Fibroblast of lung (primary cell): Measurements from ENCODE around the gene CDKAL1. TPM values are rescaled to one million over a fixed set of nuclear protein-coding genes. Genes with fewer than 3 reads are reported as not detected.
"Not testable (repeated sequence)": the region's sequence is repeated elsewhere in the genome, so short reads cannot be mapped to it uniquely, and the experiment has no call there.

Experiments
- DNase-seq, 2 donors: peaks; one replicate each; pipeline versions ENCODE4 v3.0.0 to v3.0.0-alpha.2; 2010; ENCODE audit warnings: low read depth in 2 of 2
- H2AFZ ChIP-seq: 2 replicates; pipeline ENCODE4 v1.5.1; 2012; ENCODE audit warnings: low read length, control low read depth, inconsistent platforms
- H3K27ac ChIP-seq: 2 replicates; pipeline ENCODE4 v1.5.1; 2011; ENCODE audit warnings: low read length, control low read depth; ENCODE audit not compliant: insufficient read depth
- H3K27me3 ChIP-seq: 2 replicates; pipeline ENCODE4 v1.5.1; 2011; ENCODE audit warnings: mild to moderate bottlenecking, low read length; ENCODE audit not compliant: control insufficient read depth, insufficient read depth
- H3K36me3 ChIP-seq: 2 replicates; pipeline ENCODE4 v1.5.1; 2011; ENCODE audit warnings: low read length; ENCODE audit not compliant: control insufficient read depth, insufficient read depth
- H3K4me1 ChIP-seq: 2 replicates; pipeline ENCODE4 v1.5.1; 2011; ENCODE audit warnings: low read length; ENCODE audit not compliant: control insufficient read depth, insufficient read depth; ENCODE audit errors: extremely low read depth
- H3K4me2 ChIP-seq: 2 replicates; pipeline ENCODE4 v1.5.1; 2011; ENCODE audit warnings: low read length, control low read depth; ENCODE audit not compliant: insufficient read depth; ENCODE audit errors: extremely low read depth
- H3K4me3 ChIP-seq, 4 experiments: fragments of 200-600 bp in 1 of 4; sonication (generic) in 1 of 4; replicated peaks in 1 of 4; 2 replicates each; pipeline ENCODE4 v1.5.1; 2011 to 2016; ENCODE audit warnings: low read length in 4 of 4, low read depth in 3 of 4, mild to moderate bottlenecking in 3 of 4, control low read depth in 2 of 4, inconsistent platforms in 1 of 4, mixed read lengths in 1 of 4; ENCODE audit not compliant: insufficient read depth in 1 of 4; ENCODE audit errors: control extremely low read depth in 1 of 4
- H3K79me2 ChIP-seq: 2 replicates; pipeline ENCODE4 v1.5.1; 2012; ENCODE audit warnings: mild to moderate bottlenecking, low read length, inconsistent platforms; ENCODE audit not compliant: control insufficient read depth, insufficient read depth
- H3K9ac ChIP-seq: 2 replicates; pipeline ENCODE4 v1.5.1; 2011; ENCODE audit warnings: mild to moderate bottlenecking, low read length, control low read depth; ENCODE audit not compliant: insufficient read depth
- H3K9me3 ChIP-seq: 2 replicates; pipeline ENCODE4 v1.5.1; 2012; ENCODE audit warnings: low read depth, low read length; ENCODE audit not compliant: control insufficient read depth, insufficient read depth
- H4K20me1 ChIP-seq: 2 replicates; pipeline ENCODE4 v1.5.1; 2011; ENCODE audit warnings: low read length; ENCODE audit not compliant: control insufficient read depth, insufficient read depth; ENCODE audit errors: extremely low read depth
- CTCF ChIP-seq, 2 donors: IDR thresholded peaks in 1 of 2; conservative IDR thresholded peaks in 1 of 2; 1 replicate in 1 of 2; 2 replicates in 1 of 2; pipeline ENCODE4 v1.5.1; 2011 to 2012; ENCODE audit warnings: low read length in 2 of 2, control low read depth in 1 of 2, inconsistent platforms in 1 of 2, low read depth in 1 of 2, mild to moderate bottlenecking in 1 of 2
- EZH2 ChIP-seq: IDR thresholded peaks from 2 replicates; pipeline ENCODE4 v1.5.1; 2012; ENCODE audit warnings: low read length, control low read depth, mild to moderate bottlenecking; ENCODE audit errors: missing control alignments
- polyA plus RNA-seq, 2 donors: library from polyadenylated mRNA; depleted of rRNA in 1 of 2; stranded (reverse) in 1 of 2; unstranded in 1 of 2; fragments of >200 nt; gene quantifications; 2 replicates each; pipeline ENCODE4 v1.2.1, GENCODE V29; 2011 to 2012; ENCODE audit warnings: missing spikeins in 1 of 2
- total RNA-seq: library from RNA; depleted of rRNA; stranded (reverse); fragments of >200 nt; gene quantifications from 2 replicates; pipeline ENCODE4 v1.2.1, GENCODE V29; 2014

The CDKAL1 gene
- total and polyA plus RNA-seq, 2 donors (not counting 1 experiment from before 2014, with no cell fraction given) = 7.4 to 15.0 TPM

GRCh38 chr6:21085643-21086042 is 551.4 kb downstream of the CDKAL1 start:
- H3K4me2 ChIP-seq = no peak overlapping the region
- H3K4me3 ChIP-seq = no peak overlapping the region
- no peak overlapping the region for H2AFZ ChIP-seq
- no peak for TF ChIP-seq CTCF (conservative IDR thresholded peaks at IDR 0.05 in 1 of 2, IDR thresholded peaks at IDR 0.05 in 1 of 2; ENCODE audit: low read depth in 1 of 2, low read length in 2 of 2)
- no peak for TF ChIP-seq EZH2
- peak in 1 of 2 donors; percentile 10 for DNase-seq
- H3K27ac ChIP-seq = no peak overlapping the region
- no peaks in the 10 kb centered on the region for H3K4me1 ChIP-seq
- no peaks in the 10 kb centered on the region for H4K20me1 ChIP-seq
- no peaks in the 10 kb centered on the region for H3K27me3 ChIP-seq
- H3K36me3 ChIP-seq = no peaks in the 10 kb centered on the region
- no peaks in the 10 kb centered on the region for H3K9me3 ChIP-seq
- H3K9ac ChIP-seq = no peak overlapping the region
- no peaks in the 10 kb centered on the region for H3K79me2 ChIP-seq

- Histone ChIP-seq H3K9me3 (no peaks in the 10 kb centered on the region), H3K27me3 (no peaks in the 10 kb centered on the region), H2AFZ (no peak overlapping the region), H4K20me1 (no peaks in the 10 kb centered on the region), H3K4me2 (no peak overlapping the region), H3K27ac (no peak overlapping the region), H3K4me1 (no peaks in the 10 kb centered on the region), H3K36me3 (no peaks in the 10 kb centered on the region), H3K79me2 (no peaks in the 10 kb centered on the region), H3K4me3 (no peak overlapping the region), H3K9ac (no peak overlapping the region)
- no peak for DNase-seq
- TF ChIP-seq CTCF (conservative IDR thresholded peaks at IDR 0.05 in 1 of 2, IDR thresholded peaks at IDR 0.05 in 1 of 2; ENCODE audit: low read depth in 1 of 2, low read length in 2 of 2) (no peak), EZH2 (no peak)
Measured at GRCh38 chr6:21087188-21087587, 552.9 kb downstream of the CDKAL1 start.

GRCh38 chr6:21091411-21091810 is 557.2 kb downstream of the CDKAL1 start:
- no peaks in the 10 kb centered on the region for H3K9me3 ChIP-seq
- H3K27ac ChIP-seq = no peak overlapping the region
- H2AFZ ChIP-seq = no peak overlapping the region
- H3K4me3 ChIP-seq = no peak overlapping the region
- no peaks in the 10 kb centered on the region for H4K20me1 ChIP-seq
- H3K4me2 ChIP-seq = no peak overlapping the region
- no peak for DNase-seq
- H3K27me3 ChIP-seq = no peaks in the 10 kb centered on the region
- H3K36me3 ChIP-seq = no peaks in the 10 kb centered on the region
- TF ChIP-seq EZH2 = no peak
- no peak for TF ChIP-seq CTCF (conservative IDR thresholded peaks at IDR 0.05 in 1 of 2, IDR thresholded peaks at IDR 0.05 in 1 of 2; ENCODE audit: low read depth in 1 of 2, low read length in 2 of 2)
- no peaks in the 10 kb centered on the region for H3K4me1 ChIP-seq
- H3K9ac ChIP-seq = no peak overlapping the region
- no peaks in the 10 kb centered on the region for H3K79me2 ChIP-seq

- H2AFZ ChIP-seq = not testable (repeated sequence)
Measured at GRCh38 chr6:21092231-21092772, 558.0 kb downstream of the CDKAL1 start.

More at GRCh38 chr6:21092231-21092772, 558.0 kb downstream of the CDKAL1 start:
- not testable (repeated sequence) for DNase-seq, H3K4me2 ChIP-seq, H3K27me3 ChIP-seq, H4K20me1 ChIP-seq, H3K27ac ChIP-seq, H3K4me3 ChIP-seq, H3K4me1 ChIP-seq, H3K79me2 ChIP-seq, H3K36me3 ChIP-seq, H3K9me3 ChIP-seq, H3K9ac ChIP-seq
